A673 (cell line): ENCODE measurements around the gene RALGPS1. TPM values are rescaled to one million over a fixed set of nuclear protein-coding genes. Genes with fewer than 3 reads are reported as not detected.

ENCODE experiments used
- BruUV-seq: library from RNA; stranded (reverse); fragments of 400-500 nt; replicated peaks from 2 replicates; lab custom pipeline; 2021; lab: Mats Ljungman, UMichigan
- CTCF ChIA-PET: fragments of 300-600 bp; sonication (Branson Sonifier 250); formaldehyde crosslinking; loops from one replicate; lab custom pipeline; 2022; ENCODE audit warnings: antibody characterized with exemption; lab: Charles Lee
- POLR2A ChIA-PET: fragments of 300-600 bp; sonication (Branson Sonifier 250); formaldehyde crosslinking; loops from one replicate; lab custom pipeline; 2022; ENCODE audit warnings: antibody characterized with exemption; ENCODE audit not compliant: low non-redundant PET; lab: Charles Lee
- DNase-seq: peaks from one replicate; pipeline ENCODE4 v3.0.0-alpha.2; 2015; ENCODE audit warnings: low spot score
- H3K27ac ChIP-seq: fragments of 200-600 bp; sonication (generic); 2 replicates; pipeline ENCODE4 v1.5.1; 2016; ENCODE audit warnings: mixed run types, low read depth, mild to moderate bottlenecking, mixed read lengths, antibody characterized with exemption, low read length; ENCODE audit not compliant: poor library complexity, severe bottlenecking
- H3K27me3 ChIP-seq: fragments of 200-600 bp; sonication (generic); replicated peaks from 2 replicates; pipeline ENCODE4 v1.6.1; 2017; ENCODE audit warnings: mixed run types, low read depth, mild to moderate bottlenecking, mixed read lengths, antibody characterized with exemption, low read length; ENCODE audit not compliant: insufficient read depth, poor library complexity
- H3K36me3 ChIP-seq: fragments of 200-600 bp; sonication (generic); 2 replicates; pipeline ENCODE4 v1.6.1; 2016; ENCODE audit warnings: mixed run types, mild to moderate bottlenecking, mixed read lengths, antibody characterized with exemption, low read length; ENCODE audit not compliant: insufficient read depth, poor library complexity, severe bottlenecking
- H3K4me1 ChIP-seq: fragments of 200-600 bp; sonication (generic); 2 replicates; pipeline ENCODE4 v1.6.1; 2017; ENCODE audit warnings: mixed run types, mild to moderate bottlenecking, mixed read lengths, antibody characterized with exemption, low read length; ENCODE audit not compliant: insufficient read depth, poor library complexity, severe bottlenecking
- H3K4me3 ChIP-seq: fragments of 200-600 bp; sonication (generic); 2 replicates; pipeline ENCODE4 v1.5.1; 2016; ENCODE audit warnings: low read depth, mixed run types, mild to moderate bottlenecking, mixed read lengths, low read length; ENCODE audit not compliant: poor library complexity, severe bottlenecking
- H3K9me3 ChIP-seq: fragments of 200-600 bp; sonication (generic); 2 replicates; pipeline ENCODE4 v1.6.1; 2016; ENCODE audit warnings: mixed run types, low read depth, mild to moderate bottlenecking, mixed read lengths, antibody characterized with exemption, low read length; ENCODE audit not compliant: poor library complexity, severe bottlenecking
- EZH2 ChIP-seq: fragments of 200-600 bp; sonication (generic); IDR thresholded peaks from 2 replicates; pipeline ENCODE4 v1.6.1; 2017; ENCODE audit warnings: borderline replicate concordance, low read depth, mild to moderate bottlenecking, mixed read lengths, antibody characterized with exemption, low read length; ENCODE audit not compliant: poor library complexity, severe bottlenecking
- intact Hi-C: fragments of 100-400 bp; cut with micrococcal nuclease; formaldehyde crosslinking; loops from one replicate; pipeline ENCODE4 v1.10.0; 2022; ENCODE audit not compliant: unreplicated experiment
- total RNA-seq: library from RNA; stranded (reverse); gene quantifications from 2 replicates; pipeline ENCODE4 v1.2.3, GENCODE V29; 2021
- TF ChIP-seq, protein P1 (sequence below): fragments of 300-800, 200-600 bp; sonication (generic); conservative IDR thresholded peaks from 2 replicates; pipeline ENCODE4 v1.5.1; 2017; ENCODE audit warnings: low read depth, mild to moderate bottlenecking, antibody characterized with exemption, low read length, moderate library complexity, mixed read lengths

RALGPS1 gene
- total RNA-seq, 1 experiment from 2014 or later: 3.9 TPM

DNA sequence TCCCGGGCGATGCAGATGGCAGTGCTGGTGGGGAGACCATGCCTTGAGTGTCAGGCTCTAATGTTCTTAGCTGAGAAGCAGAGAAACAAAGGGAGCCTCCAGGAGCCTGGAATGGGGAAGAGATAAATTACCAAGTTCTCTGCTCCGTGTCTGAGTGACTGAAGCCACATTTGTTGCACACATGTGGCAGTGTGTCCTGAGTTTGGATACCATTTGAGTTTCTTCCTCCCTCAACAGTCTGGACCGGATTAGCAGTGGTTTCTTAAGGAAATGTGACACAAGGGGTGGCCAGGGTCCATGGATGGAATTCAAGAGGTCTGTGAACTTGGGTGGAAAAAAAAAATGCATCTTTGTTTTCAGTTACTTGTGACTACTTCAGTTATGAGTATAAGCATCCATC lies 299.3 kb downstream of the RALGPS1 start:
- Histone ChIP-seq H3K27ac (no peak overlapping the region), H3K27me3 (no peaks in the 10 kb centered on the region), H3K4me1 (peaks cover 11% of the 10 kb centered on the region), H3K36me3 (no peaks in the 10 kb centered on the region), H3K9me3 (no peaks in the 10 kb centered on the region), H3K4me3 (no peak overlapping the region)
- POLR2A ChIA-PET: no interaction called here
- no peak for DNase-seq
- no TSS peak for BruUV-seq
- TF ChIP-seq, protein P1, sequence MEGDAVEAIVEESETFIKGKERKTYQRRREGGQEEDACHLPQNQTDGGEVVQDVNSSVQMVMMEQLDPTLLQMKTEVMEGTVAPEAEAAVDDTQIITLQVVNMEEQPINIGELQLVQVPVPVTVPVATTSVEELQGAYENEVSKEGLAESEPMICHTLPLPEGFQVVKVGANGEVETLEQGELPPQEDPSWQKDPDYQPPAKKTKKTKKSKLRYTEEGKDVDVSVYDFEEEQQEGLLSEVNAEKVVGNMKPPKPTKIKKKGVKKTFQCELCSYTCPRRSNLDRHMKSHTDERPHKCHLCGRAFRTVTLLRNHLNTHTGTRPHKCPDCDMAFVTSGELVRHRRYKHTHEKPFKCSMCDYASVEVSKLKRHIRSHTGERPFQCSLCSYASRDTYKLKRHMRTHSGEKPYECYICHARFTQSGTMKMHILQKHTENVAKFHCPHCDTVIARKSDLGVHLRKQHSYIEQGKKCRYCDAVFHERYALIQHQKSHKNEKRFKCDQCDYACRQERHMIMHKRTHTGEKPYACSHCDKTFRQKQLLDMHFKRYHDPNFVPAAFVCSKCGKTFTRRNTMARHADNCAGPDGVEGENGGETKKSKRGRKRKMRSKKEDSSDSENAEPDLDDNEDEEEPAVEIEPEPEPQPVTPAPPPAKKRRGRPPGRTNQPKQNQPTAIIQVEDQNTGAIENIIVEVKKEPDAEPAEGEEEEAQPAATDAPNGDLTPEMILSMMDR: no peak
- TF ChIP-seq EZH2: no peak
- intact Hi-C loops: loop anchor here (1.0 to 5.0 kb wide), 3 partner anchors 134 to 708 kb away; partner anchors contain the start of gene SLC2A8
- CTCF ChIA-PET: interaction anchor here (1.0 to 1.1 kb wide), 2 partner anchors 10 to 134 kb away, joined by 3 to 7 read pairs; no protein-coding TSS in a partner anchor

GRCh38 chr9:127214421-127215267 lies 300.1 kb downstream of the RALGPS1 start:
- TF ChIP-seq, protein P1: peak; percentile 84
- no peak for TF ChIP-seq EZH2
- POLR2A ChIA-PET: no interaction called here
- BruUV-seq: no TSS peak

GRCh38 chr9:127215268-127216209 lies 301.0 kb downstream of the RALGPS1 start:
- BruUV-seq: no TSS peak
- no peak for DNase-seq
- H3K9me3 ChIP-seq: no peaks in the 10 kb centered on the region
- no peak for TF ChIP-seq EZH2
- TF ChIP-seq, protein P1: no peak
- CTCF ChIA-PET: no interaction called here
- intact Hi-C loops: no loop called here
- no peak overlapping the region for H3K27ac ChIP-seq
- H3K27me3 ChIP-seq: no peaks in the 10 kb centered on the region
- no peaks in the 10 kb centered on the region for H3K36me3 ChIP-seq
- no peak overlapping the region for H3K4me3 ChIP-seq
- H3K4me1 ChIP-seq: peaks cover 1% of the 10 kb centered on the region
- POLR2A ChIA-PET: no interaction called here

More at GRCh38 chr9:127214421-127215267, 300.1 kb downstream of the RALGPS1 start:
- Histone ChIP-seq H3K27ac (no peak overlapping the region), H3K4me3 (no peak overlapping the region), H3K9me3 (no peaks in the 10 kb centered on the region), H3K4me1 (peaks cover 10% of the 10 kb centered on the region), H3K36me3 (no peaks in the 10 kb centered on the region), H3K27me3 (no peaks in the 10 kb centered on the region)
- CTCF ChIA-PET: interaction anchor here (1.0 to 1.1 kb wide), 2 partner anchors 10 to 134 kb away, joined by 3 to 7 read pairs; no protein-coding TSS in a partner anchor
- intact Hi-C loops: loop anchor here (1.0 to 5.0 kb wide), 3 partner anchors 134 to 708 kb away; partner anchors contain the start of gene SLC2A8
- DNase-seq: peak; percentile 45
